HG03196 (cell line): ENCODE results near the gene NCKAP1.
"Not testable (repeated sequence)": the region's sequence is repeated elsewhere in the genome, so short reads cannot be mapped to it uniquely, and the experiment has no call there.

Experiments
- ATAC-seq: cut with Tn5 transposase; IDR thresholded peaks from one replicate; pipeline ENCODE4 v1.9.1; 2021; ENCODE audit not compliant: unreplicated experiment

NCKAP1 gene

GRCh38 chr2:182915369-182916326 is 122.6 kb downstream of the NCKAP1 start:
- ATAC-seq, result no peak

GRCh38 chr2:182914852-182915251 is 123.4 kb downstream of the NCKAP1 start:
- ATAC-seq, result no peak

GRCh38 chr2:182913064-182913463 is 125.2 kb downstream of the NCKAP1 start:
- no peak for ATAC-seq

DNA sequence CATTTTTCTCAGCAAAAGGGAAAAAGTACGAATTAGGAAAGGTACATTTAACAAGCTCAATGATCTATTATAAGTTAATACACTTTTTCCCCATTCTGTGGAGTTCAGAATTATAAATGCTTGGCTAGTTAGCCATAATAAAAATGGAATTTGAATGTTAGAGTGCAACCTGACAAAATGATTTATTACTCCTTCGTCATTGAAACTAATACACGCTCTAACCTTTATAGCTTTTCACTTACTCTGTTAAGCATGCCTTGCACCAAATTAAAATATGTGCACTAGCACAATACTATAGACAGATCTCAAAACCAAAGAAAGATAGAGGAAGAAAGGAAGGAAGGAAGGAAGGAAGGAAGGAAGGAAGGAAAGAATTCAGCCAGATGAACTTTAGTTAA is 125.7 kb downstream of the NCKAP1 start:
- no peak for ATAC-seq

DNA sequence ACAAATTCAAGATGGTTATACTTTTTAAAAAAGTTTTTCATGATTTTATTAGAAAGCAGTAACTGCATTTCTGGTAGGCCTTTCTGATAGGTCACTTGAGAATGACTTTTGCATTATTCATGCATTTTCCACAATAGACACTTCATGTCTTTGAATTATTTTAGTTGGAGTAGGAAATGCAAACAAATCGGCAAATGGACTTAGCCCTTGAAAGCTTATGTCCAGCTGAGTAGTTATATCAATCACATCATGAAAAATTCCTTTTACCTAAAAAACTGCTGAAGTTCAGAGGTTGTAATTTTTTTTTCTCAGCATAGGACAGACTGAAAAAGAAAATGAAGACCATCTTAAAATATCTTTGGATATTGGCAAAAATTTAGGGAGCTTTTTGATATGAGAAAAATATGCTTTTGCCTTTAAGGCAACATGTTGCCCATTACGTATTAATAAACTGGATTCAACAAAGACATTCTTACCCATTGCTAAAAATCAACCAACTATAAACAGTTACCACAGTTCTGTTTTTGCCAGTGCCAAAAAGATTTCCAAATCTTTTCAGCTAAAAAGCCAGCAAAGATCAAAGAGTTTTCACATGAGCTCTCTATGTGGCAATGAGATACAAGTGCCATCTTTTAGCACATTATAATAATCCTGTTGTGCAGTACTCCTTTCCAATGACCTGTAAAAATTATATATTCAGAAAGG is 126.3 kb downstream of the NCKAP1 start:
- no peak for ATAC-seq

GRCh38 chr2:182910965-182911364 is 127.3 kb downstream of the NCKAP1 start:
- no peak for ATAC-seq

DNA sequence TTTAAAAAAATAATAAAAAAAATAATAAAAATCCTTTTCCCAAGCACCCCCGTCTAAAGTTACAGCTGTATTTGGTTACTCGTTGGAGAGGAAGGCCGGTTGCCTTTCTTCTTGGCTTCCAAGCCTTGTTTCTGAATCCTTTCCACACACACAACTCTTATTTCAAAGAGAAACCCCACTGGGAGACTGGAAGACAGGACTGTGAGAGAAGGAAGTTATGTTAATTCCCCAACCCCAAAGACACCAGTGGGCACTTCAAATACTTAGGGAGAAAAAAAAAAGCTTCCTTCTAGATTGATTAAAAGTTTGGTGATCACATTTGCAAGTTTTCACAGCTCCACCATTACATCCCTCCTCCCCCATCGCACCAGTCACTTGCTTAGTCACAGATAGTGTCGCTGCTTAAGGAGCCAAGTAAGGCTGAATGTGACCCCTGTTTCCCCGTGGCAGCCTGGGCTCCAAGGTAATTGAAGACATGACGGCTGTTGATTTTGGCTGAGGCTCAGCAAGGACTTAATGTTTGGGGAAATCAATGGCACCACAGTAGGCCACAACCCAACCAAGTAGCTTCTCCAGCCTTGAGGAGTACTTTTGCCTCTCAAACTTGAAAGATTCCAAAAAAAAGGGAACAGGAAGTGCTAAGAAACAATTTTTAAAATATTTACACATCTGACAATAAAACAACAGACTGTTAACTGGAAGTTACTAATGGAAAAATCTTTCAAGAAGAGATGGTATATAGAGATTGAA is 131.0 kb downstream of the NCKAP1 start:
- no peak for ATAC-seq

- ATAC-seq, result no peak
These were observed 131.8 kb downstream of the NCKAP1 start for GRCh38 chr2:182906454-182906853.

DNA sequence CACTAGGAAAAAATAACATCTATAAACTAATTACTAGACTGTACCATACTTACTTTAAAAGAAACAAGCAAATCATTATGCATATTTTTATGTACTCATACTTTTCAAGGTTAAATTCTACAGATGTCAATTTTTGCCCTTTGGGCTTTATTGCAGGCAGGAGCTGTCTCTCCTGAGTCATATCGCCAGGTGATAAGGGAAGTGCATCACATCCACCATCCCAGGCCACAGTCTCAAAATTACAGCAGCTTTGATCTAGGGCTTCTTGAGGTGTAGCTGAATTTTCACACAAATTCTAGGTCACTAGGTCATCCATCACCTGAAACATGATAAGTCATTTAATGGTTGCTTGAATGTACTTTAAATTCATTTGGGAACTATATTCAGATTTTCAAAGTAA is 133.4 kb downstream of the NCKAP1 start:
- no peak for ATAC-seq

GRCh38 chr2:182903566-182903965 is 134.7 kb downstream of the NCKAP1 start:
- ATAC-seq, result no peak

DNA sequence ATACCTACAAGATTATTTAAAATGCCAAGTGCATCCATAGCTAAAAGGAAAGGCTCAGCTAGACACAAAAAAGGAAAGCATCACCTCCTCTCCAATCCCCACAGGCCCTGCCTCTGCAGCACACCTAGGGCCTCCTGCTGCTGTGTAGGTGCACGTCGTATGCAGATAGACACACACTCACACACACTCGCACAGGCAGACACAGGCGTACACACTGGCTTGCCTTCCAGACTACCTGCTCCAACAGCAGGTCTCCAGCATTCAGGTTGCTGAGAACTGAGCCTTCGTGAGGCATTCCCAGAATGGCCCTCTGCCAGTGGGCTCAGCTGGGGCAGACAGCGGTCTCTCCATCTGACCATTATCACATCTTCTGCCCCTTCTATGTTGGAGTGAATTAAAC is 136.5 kb downstream of the NCKAP1 start:
- no peak for ATAC-seq

DNA sequence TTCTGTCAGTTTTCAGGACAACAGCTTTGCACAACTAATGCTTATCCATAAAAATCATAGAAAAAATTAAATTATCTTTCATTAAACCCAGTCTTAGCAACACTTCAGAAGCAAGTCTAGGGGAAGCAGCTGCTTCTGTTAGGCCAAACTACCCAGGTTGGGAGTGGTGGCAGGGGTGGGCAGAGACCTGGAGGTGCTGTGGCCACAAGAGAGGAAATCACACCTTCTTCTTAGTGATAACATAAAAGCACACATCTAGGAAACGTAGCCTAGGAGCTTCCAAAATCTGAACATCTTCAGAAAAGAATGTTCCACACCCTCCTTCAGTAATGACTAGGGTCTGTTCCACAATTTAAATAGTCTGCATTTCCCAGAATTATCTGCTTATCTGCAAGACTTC is 139.5 kb downstream of the NCKAP1 start:
- no peak for ATAC-seq

DNA sequence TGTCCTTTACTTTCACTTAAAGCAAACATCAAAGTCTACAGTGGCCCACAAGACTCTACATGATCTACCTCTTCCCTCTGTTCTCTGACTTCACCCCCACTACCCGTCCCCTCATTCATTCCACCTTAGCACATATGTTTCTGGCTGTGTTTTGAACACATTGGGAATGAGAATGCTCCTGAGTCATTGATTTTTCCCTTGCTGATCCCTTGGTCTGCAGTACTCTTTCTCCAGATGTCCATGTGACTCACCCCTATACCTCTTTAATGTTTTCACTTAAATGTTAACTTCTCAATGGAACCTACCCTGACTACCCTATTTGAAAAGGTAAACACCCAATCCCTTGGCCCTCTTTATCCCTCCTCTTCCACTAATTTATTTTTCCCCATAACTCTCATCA is 141.1 kb downstream of the NCKAP1 start:
- no peak for ATAC-seq

- no peak for ATAC-seq
These were observed 142.5 kb downstream of the NCKAP1 start for GRCh38 chr2:182895798-182896197.

DNA sequence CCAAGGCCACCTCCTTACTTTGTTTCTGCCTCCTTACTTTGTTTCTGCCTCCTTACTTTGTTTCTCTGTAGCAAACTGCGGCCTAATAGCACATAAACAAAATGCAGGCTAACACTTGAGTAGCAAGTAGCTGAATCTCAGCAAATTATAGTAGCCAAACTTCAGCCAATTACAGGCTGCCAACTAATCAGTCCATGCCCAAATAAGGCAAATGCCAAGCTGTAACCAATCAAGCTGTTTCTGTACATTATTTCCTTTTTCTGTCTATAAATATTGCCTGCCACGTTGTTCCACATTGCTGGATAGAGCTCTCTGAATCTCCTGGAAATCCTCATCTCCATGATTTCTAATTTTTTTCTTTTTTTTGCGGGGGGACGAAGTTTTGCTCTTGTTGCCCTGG is 143.1 kb downstream of the NCKAP1 start:
- no peak for ATAC-seq

GRCh38 chr2:182894174-182894573 is 144.1 kb downstream of the NCKAP1 start:
- ATAC-seq, result no peak

DNA sequence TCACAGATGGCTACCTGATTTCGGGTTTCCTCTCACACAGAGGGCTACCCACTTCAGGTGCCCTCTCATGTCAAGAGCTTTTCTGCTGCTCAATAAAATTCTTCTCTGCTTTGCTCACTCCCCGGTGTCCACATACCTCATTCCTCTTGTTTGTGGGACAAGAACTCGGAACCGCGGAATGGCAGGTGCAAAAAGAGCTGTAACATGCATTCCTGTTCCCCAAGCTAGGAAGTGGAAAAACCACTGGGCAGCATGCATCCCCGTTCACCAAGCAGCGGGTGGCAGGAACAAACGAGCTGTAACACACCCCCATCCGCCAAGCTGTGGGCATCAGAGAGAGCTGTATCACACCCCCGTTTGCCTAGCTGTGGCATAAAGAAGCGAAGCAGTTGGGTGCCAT is 144.6 kb downstream of the NCKAP1 start:
- no peak for ATAC-seq

GRCh38 chr2:182893035-182893434 is 145.2 kb downstream of the NCKAP1 start:
- ATAC-seq, result not testable (repeated sequence)

GRCh38 chr2:182891611-182892010 is 146.6 kb downstream of the NCKAP1 start:
- ATAC-seq, result no peak

- no peak for ATAC-seq
These were observed 147.4 kb downstream of the NCKAP1 start for GRCh38 chr2:182890773-182891378.

- ATAC-seq, result no peak
These were observed 148.0 kb downstream of the NCKAP1 start for GRCh38 chr2:182890305-182890704.
